ENCODE measurements around the gene NPAS3.

Gene NPAS3

DNA sequence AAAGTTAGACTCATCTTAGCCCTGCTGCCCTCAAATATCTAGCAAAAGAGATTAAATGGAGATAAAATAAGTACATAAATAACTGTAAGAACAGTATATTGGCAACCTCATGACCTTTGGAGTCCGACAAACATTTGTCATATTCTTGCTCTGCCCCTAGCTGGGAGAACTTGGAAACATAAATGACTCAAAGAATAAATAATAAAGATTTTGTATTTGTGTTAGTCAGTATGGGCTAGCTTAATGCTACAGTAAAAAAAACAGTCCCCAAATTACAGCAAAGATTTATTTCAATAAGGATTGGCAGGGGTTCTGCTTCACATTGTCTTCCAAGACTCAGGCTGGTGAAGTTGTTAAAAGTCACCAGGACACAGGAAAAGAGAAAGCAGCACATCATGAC lies 791.5 kb downstream of the NPAS3 start:
- H3K4me3 ChIP-seq (ENCODE audit: low read depth, low read length) = no peak overlapping the region
- no peak for DNase-seq (ENCODE audit: low read depth)

DNA sequence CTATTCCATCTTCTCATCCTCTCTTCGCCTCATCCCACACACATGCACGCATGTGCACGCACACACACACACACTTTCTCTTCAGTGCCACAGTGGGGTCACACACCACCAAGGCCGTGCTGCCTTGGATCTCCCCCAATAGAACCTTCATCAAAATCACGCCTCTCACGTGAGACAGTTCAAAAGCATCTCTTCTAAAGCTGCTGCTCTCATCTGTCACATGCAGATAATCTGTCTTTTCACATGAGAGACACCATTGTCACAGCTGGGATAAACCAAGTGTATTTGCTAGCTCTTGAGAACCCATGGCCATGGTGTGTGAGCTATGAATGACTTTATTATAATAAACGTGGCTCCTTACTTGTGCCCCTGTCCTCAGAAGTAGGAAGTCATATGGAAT lies 793.5 kb downstream of the NPAS3 start:
- DNase-seq (ENCODE audit: low read depth) = no peak
- H3K4me3 ChIP-seq (ENCODE audit: low read depth, low read length) = no peak overlapping the region

DNA sequence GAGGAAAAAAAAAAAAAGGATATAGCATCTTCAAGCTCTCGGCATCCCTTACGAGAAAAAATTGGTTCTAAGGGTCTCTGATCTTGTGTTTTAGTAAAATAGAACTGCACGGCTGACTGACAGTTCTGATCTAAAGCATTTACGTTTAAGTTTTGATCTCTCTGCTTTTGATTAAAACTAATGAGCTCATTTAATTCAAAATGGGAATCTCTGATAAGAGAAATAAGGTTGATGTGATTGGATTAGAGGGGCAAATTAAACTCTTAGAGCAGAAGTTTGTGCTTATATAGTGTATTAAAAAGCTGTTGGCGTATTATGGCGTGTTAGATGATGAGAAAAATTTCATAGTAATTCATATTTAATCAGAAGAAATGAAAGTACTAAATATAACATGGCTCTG lies 794.6 kb downstream of the NPAS3 start:
- DNase-seq (ENCODE audit: low read depth) = no peak
- no peak overlapping the region for H3K4me3 ChIP-seq (ENCODE audit: low read depth, low read length)

GRCh38 chr14:33733721-33734120 lies 795.0 kb downstream of the NPAS3 start:
- no peak overlapping the region for H3K4me3 ChIP-seq (ENCODE audit: low read depth, low read length)
- DNase-seq (ENCODE audit: low read depth) = no peak

DNA sequence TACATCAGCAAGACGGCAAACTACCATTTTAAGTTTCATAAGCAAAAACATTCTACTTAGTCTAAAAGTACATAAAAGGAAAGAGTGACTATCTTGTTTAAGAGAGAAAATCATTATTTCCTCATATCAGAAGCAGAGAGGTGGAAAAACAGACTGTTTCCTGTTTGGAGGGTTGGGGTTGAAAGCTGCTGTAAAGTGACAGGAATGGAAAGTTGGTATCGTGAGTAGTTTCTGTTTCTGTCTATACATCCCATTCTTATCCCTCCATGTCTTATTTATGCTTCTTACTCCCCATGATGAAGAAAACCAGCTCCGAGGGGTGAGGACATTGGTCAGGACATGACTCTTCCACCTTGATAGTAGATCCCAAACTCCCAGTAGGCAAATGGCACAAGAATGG lies 795.7 kb downstream of the NPAS3 start:
- no peak overlapping the region for H3K4me3 ChIP-seq (ENCODE audit: low read depth, low read length)
- DNase-seq (ENCODE audit: low read depth) = no peak

DNA sequence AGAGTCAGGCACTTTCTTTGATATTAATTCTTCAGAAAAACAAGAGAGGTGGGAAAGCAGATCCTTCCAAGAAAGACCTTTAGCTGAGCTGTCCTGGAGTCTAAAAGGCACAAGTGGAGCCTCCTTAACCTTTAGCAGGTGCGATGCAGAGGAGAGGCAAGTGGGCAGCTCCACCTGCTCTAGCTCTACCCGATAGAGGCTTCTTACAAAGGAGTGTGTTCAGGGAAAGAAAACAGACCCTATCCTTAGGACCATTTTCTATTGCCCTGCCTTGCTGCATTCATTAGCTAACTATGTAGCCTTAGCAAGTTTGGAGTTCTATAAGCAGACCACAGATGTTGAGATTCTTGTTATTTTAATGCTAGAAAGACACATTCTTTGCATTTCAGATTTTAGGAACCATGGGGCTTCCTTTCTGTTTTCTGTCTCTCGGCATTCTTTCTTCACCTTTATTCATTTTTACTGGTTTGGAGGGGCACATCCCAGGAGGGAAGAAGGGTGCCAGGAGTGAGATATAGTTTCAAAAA lies 797.7 kb downstream of the NPAS3 start:
- DNase-seq (ENCODE audit: low read depth) = no peak
- H3K4me3 ChIP-seq (ENCODE audit: low read depth, low read length) = no peak overlapping the region

- H3K4me3 ChIP-seq (ENCODE audit: low read depth, low read length) = no peak overlapping the region
- no peak for DNase-seq (ENCODE audit: low read depth)
Measured at GRCh38 chr14:33736979-33737378, 798.3 kb downstream of the NPAS3 start.

- peak; percentile 60 for DNase-seq (ENCODE audit: low read depth)
- no peak overlapping the region for H3K4me3 ChIP-seq (ENCODE audit: low read depth, low read length)
Measured at GRCh38 chr14:33737446-33737845, 798.8 kb downstream of the NPAS3 start.

DNA sequence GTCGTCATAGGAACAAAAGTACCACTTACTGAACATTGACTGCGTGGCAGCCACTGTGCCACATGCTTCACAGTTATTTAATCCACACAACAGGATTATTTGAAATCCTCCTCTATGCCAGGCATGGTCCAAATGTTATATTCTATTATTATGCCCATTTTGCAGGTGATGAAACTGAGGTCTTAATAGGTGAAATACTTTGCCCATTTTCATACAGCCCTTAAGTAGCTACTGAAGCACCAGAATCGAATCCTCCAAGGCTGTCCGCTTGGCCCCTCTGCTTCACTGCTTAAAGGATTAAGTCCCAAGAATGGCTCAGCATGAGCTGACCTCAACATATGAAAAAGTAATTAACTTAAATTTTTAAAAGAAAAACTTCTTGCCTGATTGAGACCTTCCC lies 799.4 kb downstream of the NPAS3 start:
- no peak for DNase-seq (ENCODE audit: low read depth)
- no peak overlapping the region for H3K4me3 ChIP-seq (ENCODE audit: low read depth, low read length)

GRCh38 chr14:33738491-33738890 lies 799.8 kb downstream of the NPAS3 start:
- H3K4me3 ChIP-seq (ENCODE audit: low read depth, low read length) = no peak overlapping the region
- no peak for DNase-seq (ENCODE audit: low read depth)

DNA sequence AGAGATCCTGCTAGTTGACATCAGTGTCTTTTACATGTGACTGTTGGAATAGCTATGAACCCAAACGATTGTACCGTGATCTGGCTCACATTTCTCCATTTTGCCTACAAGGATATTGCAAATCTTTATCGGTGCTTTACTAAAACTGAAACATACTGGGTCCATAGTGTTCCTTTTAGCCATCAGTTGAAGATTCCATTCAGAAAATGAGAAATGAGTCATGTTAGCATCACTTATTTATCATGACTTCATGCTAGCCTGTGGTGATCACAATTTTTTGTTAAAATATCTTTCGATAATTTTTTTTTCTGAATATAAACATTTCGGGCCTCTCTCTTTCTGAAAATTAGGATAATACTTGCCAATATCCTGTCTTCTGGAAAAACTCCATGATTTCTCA lies 801.9 kb downstream of the NPAS3 start:
- DNase-seq (ENCODE audit: low read depth) = no peak

GRCh38 chr14:33742166-33742565 lies 803.5 kb downstream of the NPAS3 start:
- no peak overlapping the region for H3K4me3 ChIP-seq (ENCODE audit: low read depth, low read length)
- DNase-seq (ENCODE audit: low read depth) = no peak

More for the DNA sequence above, 801.9 kb downstream of the NPAS3 start:
- no peak overlapping the region for H3K4me3 ChIP-seq (ENCODE audit: low read depth, low read length)

DNA sequence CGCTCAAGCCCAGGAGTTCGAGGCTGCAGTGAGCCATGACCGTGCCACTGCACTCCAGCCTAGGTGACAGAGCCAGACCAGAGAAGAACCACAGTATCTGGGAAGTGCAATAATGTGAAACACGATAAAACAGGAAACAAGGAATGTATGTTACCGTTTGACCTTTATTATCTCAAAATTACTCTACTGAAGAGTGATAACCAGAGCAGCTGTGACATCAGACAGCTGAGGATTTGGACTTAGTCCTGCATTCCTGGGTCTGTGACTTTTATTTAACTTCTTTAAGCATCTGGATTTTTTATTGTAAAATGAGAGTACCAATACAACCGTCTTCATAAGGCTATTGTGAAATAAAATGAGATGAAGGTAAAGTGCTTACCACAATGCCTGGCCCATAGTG lies 806.5 kb downstream of the NPAS3 start:
- H3K4me3 ChIP-seq (ENCODE audit: low read depth, low read length) = no peak overlapping the region
- DNase-seq (ENCODE audit: low read depth) = no peak

GRCh38 chr14:33747749-33748148 lies 809.1 kb downstream of the NPAS3 start:
- no peak for DNase-seq (ENCODE audit: low read depth)

DNA sequence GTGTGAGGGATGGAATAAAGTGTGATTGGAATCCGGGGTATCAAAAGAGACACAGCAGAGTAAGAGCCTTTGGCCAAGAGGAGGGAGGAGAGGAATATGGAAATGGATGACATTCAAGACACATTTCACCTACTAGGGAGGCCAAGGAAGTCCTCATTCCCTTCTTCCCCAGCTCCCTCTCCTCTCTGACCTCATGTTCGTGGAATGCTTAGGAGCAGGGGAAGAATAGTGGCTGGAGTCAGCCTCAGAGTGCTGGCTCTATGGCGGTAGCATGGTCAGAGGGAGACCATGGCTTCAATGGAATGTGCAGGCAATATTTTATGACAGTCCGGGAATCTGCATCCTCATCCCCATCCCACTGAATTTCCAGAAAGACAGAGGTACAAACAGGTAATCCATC lies 815.6 kb downstream of the NPAS3 start:
- no peak for DNase-seq (ENCODE audit: low read depth)
- no peak overlapping the region for H3K4me3 ChIP-seq (ENCODE audit: low read depth, low read length)

More at GRCh38 chr14:33747749-33748148, 809.1 kb downstream of the NPAS3 start:
- no peak overlapping the region for H3K4me3 ChIP-seq (ENCODE audit: low read depth, low read length)

- no peak overlapping the region for H3K4me3 ChIP-seq (ENCODE audit: low read depth, low read length)
- DNase-seq (ENCODE audit: low read depth) = no peak
Measured at GRCh38 chr14:33755358-33755757, 816.7 kb downstream of the NPAS3 start.

- DNase-seq (ENCODE audit: low read depth) = no peak
- no peak overlapping the region for H3K4me3 ChIP-seq (ENCODE audit: low read depth, low read length)
Measured at GRCh38 chr14:33756833-33757232, 818.2 kb downstream of the NPAS3 start.

- DNase-seq (ENCODE audit: low read depth) = no peak
Measured at GRCh38 chr14:33758547-33758946, 819.9 kb downstream of the NPAS3 start.

GRCh38 chr14:33762161-33762851 lies 823.6 kb downstream of the NPAS3 start:
- no peak for DNase-seq (ENCODE audit: low read depth)
- H3K4me3 ChIP-seq (ENCODE audit: low read depth, low read length) = no peak overlapping the region

More at GRCh38 chr14:33758547-33758946, 819.9 kb downstream of the NPAS3 start:
- H3K4me3 ChIP-seq (ENCODE audit: low read depth, low read length) = no peak overlapping the region

- no peak overlapping the region for H3K4me3 ChIP-seq (ENCODE audit: low read depth, low read length)
- no peak for DNase-seq (ENCODE audit: low read depth)
Measured at GRCh38 chr14:33764876-33765650, 826.4 kb downstream of the NPAS3 start.

Data from skeletal muscle cell (primary cell).